GM18502 (cell line): ENCODE data around the gene MACO1.
A peak's percentile ranks its signal among the peaks of the same experiment; 100 is the strongest.
"Not testable (repeated sequence)": the region's sequence is repeated elsewhere in the genome, so short reads cannot be mapped to it uniquely, and the experiment has no call there.

Experiments
- ATAC-seq: cut with Tn5 transposase; IDR thresholded peaks from one replicate; pipeline ENCODE4 v1.9.1; 2021; ENCODE audit warnings: mild to moderate bottlenecking; ENCODE audit not compliant: unreplicated experiment, poor library complexity

MACO1 gene

GRCh38 chr1:25430073-25430966 lies at the start of gene MACO1:
MACO1 (plus strand) TSS chr1:25430897; CDS start chr1:25431099, 202 bp downstream.
- peak; percentile 89 for ATAC-seq

- ATAC-seq: not testable (repeated sequence)
Measured at GRCh38 chr1:25382543-25382942, 48.2 kb upstream of the MACO1 start.

GRCh38 chr1:25383090-25383489 lies 47.6 kb upstream of the MACO1 start:
- not testable (repeated sequence) for ATAC-seq

- not testable (repeated sequence) for ATAC-seq
Measured at GRCh38 chr1:25383875-25384274, 46.8 kb upstream of the MACO1 start.

GRCh38 chr1:25387096-25387495 lies 43.6 kb upstream of the MACO1 start:
- ATAC-seq: not testable (repeated sequence)

GRCh38 chr1:25388691-25389090 lies 42.0 kb upstream of the MACO1 start:
- ATAC-seq: not testable (repeated sequence)

- ATAC-seq: not testable (repeated sequence)
Measured at GRCh38 chr1:25389721-25390120, 41.0 kb upstream of the MACO1 start.

GRCh38 chr1:25392841-25393240 lies 37.9 kb upstream of the MACO1 start:
- ATAC-seq: no peak

GRCh38 chr1:25397549-25397948 lies 33.1 kb upstream of the MACO1 start:
- not testable (repeated sequence) for ATAC-seq

GRCh38 chr1:25398079-25398478 lies 32.6 kb upstream of the MACO1 start:
- ATAC-seq: not testable (repeated sequence)

GRCh38 chr1:25402947-25403803 lies 27.5 kb upstream of the MACO1 start:
- ATAC-seq: not testable (repeated sequence)

- ATAC-seq: not testable (repeated sequence)
Measured at GRCh38 chr1:25405731-25406305, 24.9 kb upstream of the MACO1 start.

GRCh38 chr1:25409641-25410427 lies 20.9 kb upstream of the MACO1 start:
- ATAC-seq: not testable (repeated sequence)

GRCh38 chr1:25412872-25413623 lies 17.6 kb upstream of the MACO1 start:
- ATAC-seq: not testable (repeated sequence)

- not testable (repeated sequence) for ATAC-seq
Measured at GRCh38 chr1:25414157-25414556, 16.5 kb upstream of the MACO1 start.

- not testable (repeated sequence) for ATAC-seq
Measured at GRCh38 chr1:25414578-25414977, 16.1 kb upstream of the MACO1 start.

GRCh38 chr1:25417280-25417679 lies 13.4 kb upstream of the MACO1 start:
- not testable (repeated sequence) for ATAC-seq

- ATAC-seq: not testable (repeated sequence)
Measured at GRCh38 chr1:25419339-25419738, 11.4 kb upstream of the MACO1 start.

GRCh38 chr1:25420715-25421114 lies 10.0 kb upstream of the MACO1 start, which contains the start of gene RHCE:
RHCE (minus strand) TSS chr1:25420825; CDS start chr1:25420786, 39 bp downstream.
- not testable (repeated sequence) for ATAC-seq
